Progenitor cell of endocrine pancreas (in vitro differentiated cells): ENCODE measurements around the gene MKKS. TPM values are rescaled to one million over a fixed set of nuclear protein-coding genes. Genes with fewer than 3 reads are reported as not detected.

ENCODE experiments used
- DNase-seq: peaks from one replicate; pipeline ENCODE4 v3.0.0; 2021; ENCODE audit warnings: low spot score; ENCODE audit not compliant: unreplicated experiment
- H3K27ac Mint-ChIP-seq: 2 replicates; pipeline ENCODE4 v1.8.0; 2021; ENCODE audit warnings: mild to moderate bottlenecking, moderate library complexity, mixed read lengths
- H3K27me3 Mint-ChIP-seq: 2 replicates; pipeline ENCODE4 v1.8.0; 2021; ENCODE audit warnings: mixed read lengths
- H3K36me3 Mint-ChIP-seq: 2 replicates; pipeline ENCODE4 v1.8.0; 2022; ENCODE audit warnings: mixed read lengths; ENCODE audit not compliant: insufficient read depth
- H3K4me1 Mint-ChIP-seq: 2 replicates; pipeline ENCODE4 v1.8.0; 2021; ENCODE audit warnings: low read depth, mixed read lengths
- H3K4me3 Mint-ChIP-seq: 2 replicates; pipeline ENCODE4 v1.8.0; 2021; ENCODE audit warnings: low read depth, mild to moderate bottlenecking, moderate library complexity, mixed read lengths
- H3K9me3 Mint-ChIP-seq: 2 replicates; pipeline ENCODE4 v1.8.0; 2021; ENCODE audit warnings: low read depth, mixed read lengths
- total RNA-seq: library from RNA; stranded (reverse); gene quantifications from 2 replicates; pipeline ENCODE4 v1.2.1, GENCODE V29; 2021
- TF ChIP-seq, protein P1 (sequence below): fragments of 200-600 bp; sonication (generic); IDR thresholded peaks from one replicate; pipeline ENCODE4 v1.5.0; 2021; ENCODE audit warnings: antibody characterized with exemption, mild to moderate bottlenecking; ENCODE audit not compliant: unreplicated experiment

Gene MKKS
- total RNA-seq, 1 donor from 2014 or later, result 17.8 TPM

GRCh38 chr20:10445758-10446157, 11.7 kb upstream of the MKKS start:
- H3K36me3 Mint-ChIP-seq, result no peaks in the 10 kb centered on the region
- no peaks in the 10 kb centered on the region for H3K9me3 Mint-ChIP-seq
- TF ChIP-seq, protein P1, sequence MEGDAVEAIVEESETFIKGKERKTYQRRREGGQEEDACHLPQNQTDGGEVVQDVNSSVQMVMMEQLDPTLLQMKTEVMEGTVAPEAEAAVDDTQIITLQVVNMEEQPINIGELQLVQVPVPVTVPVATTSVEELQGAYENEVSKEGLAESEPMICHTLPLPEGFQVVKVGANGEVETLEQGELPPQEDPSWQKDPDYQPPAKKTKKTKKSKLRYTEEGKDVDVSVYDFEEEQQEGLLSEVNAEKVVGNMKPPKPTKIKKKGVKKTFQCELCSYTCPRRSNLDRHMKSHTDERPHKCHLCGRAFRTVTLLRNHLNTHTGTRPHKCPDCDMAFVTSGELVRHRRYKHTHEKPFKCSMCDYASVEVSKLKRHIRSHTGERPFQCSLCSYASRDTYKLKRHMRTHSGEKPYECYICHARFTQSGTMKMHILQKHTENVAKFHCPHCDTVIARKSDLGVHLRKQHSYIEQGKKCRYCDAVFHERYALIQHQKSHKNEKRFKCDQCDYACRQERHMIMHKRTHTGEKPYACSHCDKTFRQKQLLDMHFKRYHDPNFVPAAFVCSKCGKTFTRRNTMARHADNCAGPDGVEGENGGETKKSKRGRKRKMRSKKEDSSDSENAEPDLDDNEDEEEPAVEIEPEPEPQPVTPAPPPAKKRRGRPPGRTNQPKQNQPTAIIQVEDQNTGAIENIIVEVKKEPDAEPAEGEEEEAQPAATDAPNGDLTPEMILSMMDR, result no peak
- H3K27ac Mint-ChIP-seq, result no peak overlapping the region
- DNase-seq, result no peak
- no peaks in the 10 kb centered on the region for H3K27me3 Mint-ChIP-seq
- H3K4me1 Mint-ChIP-seq, result peaks cover 2% of the 10 kb centered on the region
- no peak overlapping the region for H3K4me3 Mint-ChIP-seq

GRCh38 chr20:10443936-10444335, 9.9 kb upstream of the MKKS start:
- TF ChIP-seq, protein P1, result no peak

DNA sequence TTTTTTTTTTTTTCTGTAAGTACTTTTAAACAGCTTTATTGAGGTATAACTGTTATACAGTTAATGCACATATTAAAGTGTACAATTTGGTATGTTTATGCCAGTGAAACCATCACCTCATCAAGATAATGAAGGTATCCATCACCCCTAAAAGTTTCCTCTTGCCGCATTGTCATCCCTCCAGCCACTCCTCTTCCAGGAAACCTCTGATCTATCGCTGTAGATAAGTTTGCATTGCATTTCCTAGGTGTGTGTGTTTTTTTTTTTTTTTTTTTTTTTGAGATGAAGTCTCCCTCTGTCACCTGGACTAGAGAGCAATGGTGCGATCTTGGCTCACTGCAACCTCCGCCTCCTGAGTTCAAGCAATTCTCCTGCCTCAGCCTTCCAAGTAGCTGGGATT, 4.2 kb upstream of the MKKS start:
- Mint-ChIP-seq H3K9me3 (no peaks in the 10 kb centered on the region), H3K27ac (no peak overlapping the region), H3K27me3 (no peaks in the 10 kb centered on the region), H3K4me3 (no peak overlapping the region), H3K4me1 (peaks cover 10% of the 10 kb centered on the region), H3K36me3 (peaks cover 1% of the 10 kb centered on the region)
- no peak for DNase-seq
- TF ChIP-seq, protein P1, result no peak

More at GRCh38 chr20:10443936-10444335, 9.9 kb upstream of the MKKS start:
- H3K27me3 Mint-ChIP-seq, result no peaks in the 10 kb centered on the region
- H3K36me3 Mint-ChIP-seq, result no peaks in the 10 kb centered on the region
- H3K4me3 Mint-ChIP-seq, result no peak overlapping the region
- H3K4me1 Mint-ChIP-seq, result peaks cover 3% of the 10 kb centered on the region
- no peaks in the 10 kb centered on the region for H3K9me3 Mint-ChIP-seq
- H3K27ac Mint-ChIP-seq, result no peak overlapping the region
- DNase-seq, result no peak

- TF ChIP-seq, protein P1, result no peak
- Mint-ChIP-seq H3K27ac (no peak overlapping the region), H3K27me3 (no peaks in the 10 kb centered on the region), H3K4me3 (peak overlapping the region; percentile 84), H3K36me3 (peaks cover 1% of the 10 kb centered on the region), H3K4me1 (peaks cover 17% of the 10 kb centered on the region), H3K9me3 (no peaks in the 10 kb centered on the region)
- DNase-seq, result no peak
Measured at GRCh38 chr20:10436053-10436699, 2.2 kb upstream of the MKKS start.

DNA sequence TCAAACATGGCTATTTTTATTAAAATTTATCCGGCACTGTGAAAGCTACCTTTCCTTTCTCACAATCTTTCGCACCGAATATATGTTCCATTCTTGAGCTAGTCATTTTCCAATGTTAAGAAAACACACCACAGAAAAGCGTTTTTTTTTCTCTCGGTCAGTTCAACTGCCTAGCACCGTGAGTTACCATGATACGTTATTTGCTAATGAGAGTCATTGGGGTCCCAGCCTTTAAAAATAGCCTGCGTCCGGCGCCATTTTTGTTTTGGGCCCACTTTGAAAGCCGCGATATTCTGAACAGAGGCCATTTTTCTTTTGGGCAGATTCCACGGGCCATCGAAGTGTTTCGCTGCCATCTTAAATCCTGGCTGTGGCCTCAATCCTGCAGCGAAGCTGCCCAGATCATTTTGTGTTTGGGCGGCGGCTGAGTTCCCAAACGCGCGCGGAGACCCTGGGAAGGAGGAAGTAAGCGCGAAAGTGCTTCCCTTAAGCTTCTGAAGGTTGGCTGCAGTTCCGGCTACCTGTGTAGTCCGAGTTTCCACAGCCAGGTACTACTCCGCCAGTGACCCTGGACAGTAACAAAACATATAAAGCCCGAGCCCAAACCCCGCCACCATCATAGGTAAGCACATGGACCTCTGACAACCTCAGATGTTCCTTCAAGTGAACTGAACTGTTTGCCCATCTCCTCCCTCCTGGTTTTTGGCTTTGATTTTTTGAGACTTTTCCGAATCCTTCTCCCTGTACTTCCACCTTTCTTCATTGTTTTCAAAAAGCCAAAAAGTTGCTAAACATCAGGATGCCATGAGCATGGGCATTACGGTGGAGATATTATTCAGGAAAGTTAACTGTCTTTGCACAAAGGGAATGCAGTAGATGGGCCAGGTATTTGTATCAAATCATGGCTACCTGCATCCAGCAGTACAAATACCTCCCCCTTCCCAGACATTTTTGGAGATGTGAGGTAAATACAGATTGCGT, 1.1 kb upstream of the MKKS start, which contains the start of gene SLX4IP:
Gene SLX4IP, plus strand, starts transcription at position 474 of the 981 bp plus-strand sequence. CDS start 22,900 bp downstream, outside the sequence.
- H3K9me3 Mint-ChIP-seq, result no peaks in the 10 kb centered on the region
- peak within 1 kb of the TSS; percentile 84 for H3K4me3 Mint-ChIP-seq
- DNase-seq, result peak; percentile 70
- TF ChIP-seq, protein P1, result no peak
- H3K36me3 Mint-ChIP-seq, result peaks cover 1% of the 10 kb centered on the region
- H3K27ac Mint-ChIP-seq, result peak within 1 kb of the TSS; percentile 98
- no peaks in the 10 kb centered on the region for H3K27me3 Mint-ChIP-seq
- peaks cover 15% of the 10 kb centered on the region for H3K4me1 Mint-ChIP-seq
